GM19452 (cell line): ENCODE measurements around the gene ICAM1.
"Not testable (repeated sequence)": the region's sequence is repeated elsewhere in the genome, so short reads cannot be mapped to it uniquely, and the experiment has no call there.

Experiments used
- ATAC-seq: cut with Tn5 transposase; IDR thresholded peaks from one replicate; pipeline ENCODE4 v1.9.1; 2021; ENCODE audit not compliant: unreplicated experiment

The ICAM1 gene, protein sequence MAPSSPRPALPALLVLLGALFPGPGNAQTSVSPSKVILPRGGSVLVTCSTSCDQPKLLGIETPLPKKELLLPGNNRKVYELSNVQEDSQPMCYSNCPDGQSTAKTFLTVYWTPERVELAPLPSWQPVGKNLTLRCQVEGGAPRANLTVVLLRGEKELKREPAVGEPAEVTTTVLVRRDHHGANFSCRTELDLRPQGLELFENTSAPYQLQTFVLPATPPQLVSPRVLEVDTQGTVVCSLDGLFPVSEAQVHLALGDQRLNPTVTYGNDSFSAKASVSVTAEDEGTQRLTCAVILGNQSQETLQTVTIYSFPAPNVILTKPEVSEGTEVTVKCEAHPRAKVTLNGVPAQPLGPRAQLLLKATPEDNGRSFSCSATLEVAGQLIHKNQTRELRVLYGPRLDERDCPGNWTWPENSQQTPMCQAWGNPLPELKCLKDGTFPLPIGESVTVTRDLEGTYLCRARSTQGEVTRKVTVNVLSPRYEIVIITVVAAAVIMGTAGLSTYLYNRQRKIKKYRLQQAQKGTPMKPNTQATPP

DNA sequence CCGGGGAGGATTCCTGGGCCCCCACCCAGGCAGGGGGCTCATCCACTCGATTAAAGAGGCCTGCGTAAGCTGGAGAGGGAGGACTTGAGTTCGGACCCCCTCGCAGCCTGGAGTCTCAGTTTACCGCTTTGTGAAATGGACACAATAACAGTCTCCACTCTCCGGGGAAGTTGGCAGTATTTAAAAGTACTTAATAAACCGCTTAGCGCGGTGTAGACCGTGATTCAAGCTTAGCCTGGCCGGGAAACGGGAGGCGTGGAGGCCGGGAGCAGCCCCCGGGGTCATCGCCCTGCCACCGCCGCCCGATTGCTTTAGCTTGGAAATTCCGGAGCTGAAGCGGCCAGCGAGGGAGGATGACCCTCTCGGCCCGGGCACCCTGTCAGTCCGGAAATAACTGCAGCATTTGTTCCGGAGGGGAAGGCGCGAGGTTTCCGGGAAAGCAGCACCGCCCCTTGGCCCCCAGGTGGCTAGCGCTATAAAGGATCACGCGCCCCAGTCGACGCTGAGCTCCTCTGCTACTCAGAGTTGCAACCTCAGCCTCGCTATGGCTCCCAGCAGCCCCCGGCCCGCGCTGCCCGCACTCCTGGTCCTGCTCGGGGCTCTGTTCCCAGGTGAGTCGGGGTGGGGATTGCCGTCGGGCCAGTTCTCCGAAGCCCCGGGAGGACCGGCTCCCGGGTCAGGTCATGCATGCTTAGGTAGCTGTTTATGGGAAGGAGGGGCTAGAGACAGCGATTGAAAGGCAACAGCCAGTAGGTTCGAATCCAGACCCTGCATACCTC lies at the start of gene ICAM1:
Gene ICAM1, plus strand, starts transcription at position 505 of the 779 bp plus-strand sequence. Its CDS starts 40 bp downstream, at position 545.
- ATAC-seq, result peak; percentile 46

DNA sequence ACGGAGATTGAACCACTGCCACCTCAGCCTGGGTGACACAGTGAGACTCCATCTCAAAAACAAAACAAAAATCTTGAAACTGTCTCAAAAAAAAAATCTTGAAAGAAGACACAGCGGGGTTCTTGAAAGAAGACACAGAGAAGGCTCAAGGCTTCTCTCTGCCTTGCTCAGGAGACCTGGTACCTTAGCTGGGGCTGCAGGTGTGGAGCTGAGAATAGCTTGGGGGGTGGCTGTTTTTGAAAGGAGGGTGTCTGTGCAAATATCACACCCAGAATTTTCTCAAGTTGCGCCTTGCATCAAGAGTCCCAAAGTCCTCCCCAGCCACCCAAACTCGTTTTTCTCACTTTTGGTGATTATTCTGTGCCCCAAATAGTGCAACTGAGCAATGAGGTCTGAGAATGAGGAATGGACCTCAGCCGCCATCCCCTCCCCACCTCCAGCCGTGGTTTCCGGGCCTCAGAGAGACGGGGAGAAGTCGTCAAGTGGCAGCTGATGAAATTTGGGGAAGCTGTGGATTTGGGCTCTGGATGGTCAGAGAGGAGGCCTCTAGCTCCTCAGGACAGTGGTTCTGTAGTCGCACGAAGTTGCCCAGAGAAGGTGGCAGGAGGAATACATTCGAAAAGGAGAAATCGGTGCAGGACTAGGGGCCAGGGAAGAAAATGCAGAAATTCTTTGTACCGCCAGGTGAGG lies 48.6 kb upstream of the ICAM1 start:
- no peak for ATAC-seq

DNA sequence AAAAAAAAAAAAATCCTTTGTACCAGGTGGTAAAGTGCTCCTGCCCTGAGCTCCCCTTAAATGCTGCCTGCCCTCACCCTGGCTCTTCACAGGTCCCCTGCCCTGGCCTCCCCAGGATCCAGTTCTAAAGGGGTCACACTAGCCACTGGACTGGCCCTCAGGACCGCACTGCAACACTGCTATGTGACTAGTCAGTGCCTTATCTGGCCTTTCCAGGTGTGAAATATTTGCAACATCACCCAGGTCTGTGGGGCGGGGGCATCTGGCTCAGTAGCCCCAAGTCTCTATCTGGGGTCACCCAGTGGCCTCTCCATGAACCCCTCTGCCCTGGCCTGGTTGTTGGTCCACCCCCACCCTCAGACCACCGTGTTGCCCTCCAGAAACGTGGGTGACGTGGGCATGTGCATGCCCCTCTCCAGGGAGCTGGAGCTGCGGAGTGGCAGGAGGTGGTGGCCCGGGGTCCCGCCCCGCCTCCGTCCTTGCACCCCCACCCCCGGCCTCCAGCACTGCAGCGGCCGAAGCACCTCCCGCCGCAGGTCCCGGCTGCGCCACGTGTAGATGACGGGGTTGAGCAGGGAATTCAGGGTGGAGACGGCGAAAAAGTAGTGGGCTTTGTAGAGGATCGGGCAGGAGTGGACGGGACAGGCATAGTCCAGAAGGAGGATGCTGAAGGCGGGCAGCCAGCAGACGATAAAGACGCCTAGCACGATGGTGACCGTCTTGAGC lies 47.3 kb upstream of the ICAM1 start:
- no peak for ATAC-seq

DNA sequence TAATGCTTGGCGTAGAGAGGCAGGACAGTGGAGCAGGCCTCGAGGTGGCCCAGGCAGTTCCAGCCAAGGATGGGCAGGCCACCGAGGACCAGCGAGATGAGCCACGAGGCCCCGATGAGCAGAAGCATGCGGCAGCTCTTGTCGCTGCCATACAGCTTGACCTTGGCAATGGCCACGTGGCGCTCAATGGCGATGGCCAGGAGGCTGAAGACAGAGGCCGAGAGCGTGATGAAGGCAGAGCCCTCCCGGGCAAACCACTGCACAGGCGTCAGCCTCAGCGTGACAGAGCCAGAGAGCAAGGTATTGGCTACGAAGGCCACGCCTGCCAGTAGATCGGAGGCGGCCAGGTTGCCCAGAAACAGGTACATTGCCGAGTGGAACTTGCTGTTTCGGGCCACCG lies 46.6 kb upstream of the ICAM1 start:
- ATAC-seq, result no peak

DNA sequence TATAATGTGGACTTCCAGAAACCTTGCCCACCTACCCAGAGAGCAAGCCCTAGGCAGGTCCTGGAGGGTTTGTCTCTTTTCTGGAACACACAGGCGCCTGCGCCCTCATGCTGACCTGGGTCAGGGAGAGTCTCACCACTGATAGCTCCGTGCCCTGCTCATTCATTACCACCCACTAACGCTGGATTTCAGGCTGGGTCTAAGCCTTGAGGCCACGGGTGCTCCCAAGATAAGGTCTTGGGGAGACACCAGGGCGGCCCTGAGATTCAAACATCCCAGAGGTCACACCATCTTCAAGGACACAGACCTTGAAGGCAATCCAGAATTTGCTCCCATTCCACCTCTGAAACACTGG lies 44.9 kb upstream of the ICAM1 start:
- no peak for ATAC-seq

DNA sequence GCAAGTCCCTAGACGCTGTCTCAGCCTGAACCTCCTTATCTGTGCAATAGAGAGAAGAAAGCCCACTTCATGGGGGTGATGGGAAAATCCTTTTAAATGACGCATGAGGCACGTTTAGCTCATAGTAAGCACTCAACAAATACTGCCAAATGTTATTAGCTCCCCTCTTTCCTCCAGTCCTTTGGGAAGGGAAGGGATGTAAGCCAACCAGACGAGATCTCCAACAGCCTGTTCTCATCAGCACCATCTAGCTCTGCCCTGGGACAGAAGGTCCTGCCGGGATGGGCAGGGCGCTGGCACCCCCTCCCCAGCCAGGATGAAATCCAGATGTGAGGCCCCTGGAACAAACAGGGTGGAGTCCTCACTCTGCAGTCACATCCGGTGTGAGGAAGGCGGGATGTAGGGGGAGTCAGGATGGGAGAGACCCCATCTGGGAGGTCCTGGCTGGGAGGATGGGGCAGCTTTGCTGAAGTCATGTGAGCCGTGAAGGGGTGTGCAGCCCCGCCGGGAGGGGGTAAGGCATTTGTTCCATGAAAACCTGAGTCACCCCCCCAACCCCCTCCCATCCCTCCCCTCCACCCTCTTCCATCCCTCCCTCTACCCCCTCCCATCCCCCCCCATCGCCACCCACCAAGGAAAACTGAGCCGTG lies 44.4 kb upstream of the ICAM1 start:
- no peak for ATAC-seq

DNA sequence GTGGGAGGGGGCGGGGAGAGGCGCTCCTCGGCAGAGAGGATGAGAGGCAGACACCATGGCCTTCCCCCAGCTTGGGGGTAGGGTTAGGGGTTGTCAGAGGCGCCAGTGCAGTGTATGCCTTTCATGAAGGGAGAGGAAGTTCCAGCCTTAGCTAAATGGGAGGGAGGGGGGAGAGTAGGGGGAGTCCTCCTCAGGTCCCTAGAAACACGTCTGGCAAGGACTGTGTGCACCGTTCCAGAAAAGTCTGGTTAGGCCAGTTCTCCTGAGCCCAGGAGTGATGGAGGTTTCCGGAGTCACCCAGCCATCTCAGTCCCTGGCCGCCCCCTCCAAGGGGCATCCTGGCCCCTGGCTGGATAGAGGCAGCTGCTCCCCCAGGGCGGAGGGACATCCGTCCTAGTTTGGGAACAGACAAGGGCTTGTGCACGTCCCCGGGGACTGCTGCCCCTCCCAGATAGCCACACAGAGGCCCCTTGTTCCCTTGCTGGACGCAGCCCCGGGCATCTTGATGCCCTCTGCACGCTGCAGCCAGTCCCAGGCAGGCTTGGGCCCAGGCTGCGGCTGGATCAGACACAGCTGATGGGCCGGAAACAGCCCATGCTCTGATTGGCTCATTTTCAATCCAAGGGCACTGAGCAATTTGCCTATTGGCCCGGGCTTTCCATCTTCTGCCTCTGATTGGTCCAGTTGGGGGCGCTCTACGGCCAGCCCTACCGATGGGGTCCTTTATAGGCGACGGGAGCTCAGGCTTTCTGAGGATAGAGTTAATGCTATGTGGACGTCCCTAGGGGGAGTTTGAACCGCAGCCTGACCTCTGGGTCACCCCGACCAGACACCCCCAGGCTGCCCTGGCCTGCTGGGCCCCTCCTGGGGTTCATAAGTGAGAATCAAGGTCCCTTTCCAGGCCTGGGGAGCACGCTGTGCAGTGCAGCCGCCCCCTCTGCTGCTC lies 43.6 kb upstream of the ICAM1 start:
- no peak for ATAC-seq

DNA sequence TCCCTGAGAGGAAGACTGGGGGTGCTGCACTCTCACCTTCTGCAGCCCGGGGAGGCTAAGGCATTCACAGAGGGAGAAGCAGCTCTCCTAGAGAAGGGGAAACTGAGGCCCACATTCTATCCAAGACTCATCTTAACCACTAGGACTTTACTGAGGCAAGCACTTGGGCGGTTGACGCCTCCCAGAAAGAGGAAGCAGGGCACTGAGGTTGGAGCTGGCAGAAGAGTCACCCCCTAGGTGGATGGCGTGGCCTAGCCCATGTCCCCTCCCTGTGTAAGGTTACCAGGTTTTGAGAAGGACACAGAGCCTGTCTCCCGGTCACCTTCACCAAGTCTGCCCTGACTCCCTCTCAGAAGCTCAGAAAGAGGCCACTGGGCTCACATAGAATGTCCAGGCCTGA lies 42.5 kb upstream of the ICAM1 start:
- ATAC-seq, result no peak

DNA sequence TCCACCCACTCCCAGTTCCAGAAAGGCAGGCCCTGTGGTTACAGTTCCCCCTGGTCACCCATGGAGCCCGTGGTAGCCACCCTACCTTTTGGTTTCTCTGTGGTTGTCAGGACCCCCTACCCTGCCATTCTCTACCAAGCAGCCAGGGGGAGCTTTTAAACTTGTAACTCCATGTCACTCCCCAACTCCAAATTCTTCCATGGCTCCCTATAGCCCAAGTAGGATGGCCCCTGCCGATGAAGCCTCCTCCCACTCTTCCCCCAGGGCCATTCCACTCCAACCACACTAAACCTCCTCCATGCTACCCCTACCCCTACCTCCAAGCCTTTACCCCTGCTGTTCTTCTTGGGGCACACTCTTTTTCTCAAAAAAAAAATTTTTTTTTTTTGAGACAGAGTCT lies 42.0 kb upstream of the ICAM1 start:
- ATAC-seq, result no peak

DNA sequence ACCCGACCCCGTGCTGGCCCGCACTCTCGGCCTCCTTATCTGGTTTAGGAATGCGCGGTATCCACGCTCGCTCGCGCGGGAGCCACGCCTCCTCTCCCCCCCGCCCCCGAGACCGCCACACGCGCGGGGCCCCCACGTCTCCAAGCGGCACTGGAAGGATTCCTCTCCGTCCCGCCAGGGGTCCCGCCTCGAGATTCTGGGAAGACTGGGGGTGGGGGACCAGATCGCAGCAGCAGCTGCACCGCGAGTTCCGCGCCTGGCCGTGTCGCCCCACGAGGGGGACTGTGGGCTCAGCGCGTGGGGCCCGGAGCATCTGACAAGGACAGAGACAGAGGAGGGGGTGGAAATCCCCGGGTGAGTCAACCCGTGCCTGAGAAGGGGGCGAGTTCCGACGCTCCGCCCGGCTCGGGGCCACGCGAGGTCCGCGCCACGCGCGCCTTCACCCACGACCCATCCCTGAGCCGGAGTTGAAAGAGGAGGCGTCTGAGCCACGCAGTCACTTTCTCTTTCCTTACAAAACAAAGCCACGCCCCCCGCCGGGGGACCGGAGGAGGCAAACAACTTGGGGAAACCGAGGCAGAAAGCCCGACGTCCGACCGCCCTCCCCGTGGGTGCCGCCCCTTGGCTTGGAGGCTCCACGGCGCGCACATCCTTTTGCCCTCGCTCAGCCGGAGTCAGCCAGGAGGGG lies 40.6 kb upstream of the ICAM1 start:
- ATAC-seq, result no peak

DNA sequence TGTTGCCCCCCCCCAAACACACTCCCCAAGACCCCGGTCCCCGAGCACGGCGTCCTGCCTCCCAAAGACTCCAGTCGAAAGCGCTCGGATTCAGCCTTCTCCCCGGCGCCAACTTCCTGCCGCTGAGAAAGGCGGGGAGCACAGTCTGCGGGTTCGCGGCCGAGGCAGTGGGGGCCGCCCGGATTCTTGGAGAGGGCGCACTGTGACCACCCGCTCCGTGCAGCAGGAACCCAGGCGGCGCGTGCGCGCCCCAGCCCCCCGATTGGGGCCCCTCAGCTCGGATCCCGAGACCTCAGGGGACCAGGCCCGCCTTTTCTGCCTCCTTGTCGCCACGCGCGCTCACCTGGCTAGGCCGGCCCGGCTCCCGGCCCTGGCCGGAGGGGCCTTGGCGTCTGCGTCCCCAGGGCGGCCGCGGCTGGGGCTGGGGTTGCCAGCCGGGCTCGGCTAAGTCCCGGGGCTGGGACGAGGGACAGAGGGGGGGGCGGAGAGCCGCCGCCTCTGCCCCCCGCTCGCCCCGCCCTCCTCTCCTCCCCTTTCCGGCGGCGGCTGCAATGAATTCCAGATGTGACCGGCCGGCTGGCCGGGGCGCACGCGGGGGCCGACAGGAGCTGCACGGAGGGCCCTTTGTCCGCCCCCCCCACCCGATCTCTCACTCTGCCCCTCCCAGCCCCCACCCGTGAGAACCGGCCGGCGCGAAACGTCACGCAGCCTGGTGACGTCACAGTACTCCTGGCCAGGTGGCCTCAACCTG lies 39.9 kb upstream of the ICAM1 start, which contains the start of gene S1PR2:
Gene S1PR2, minus strand, starts transcription at position 471 of the 751 bp plus-strand sequence. CDS start 6,426 bp downstream, outside the sequence.
- ATAC-seq, result peak; percentile 48

DNA sequence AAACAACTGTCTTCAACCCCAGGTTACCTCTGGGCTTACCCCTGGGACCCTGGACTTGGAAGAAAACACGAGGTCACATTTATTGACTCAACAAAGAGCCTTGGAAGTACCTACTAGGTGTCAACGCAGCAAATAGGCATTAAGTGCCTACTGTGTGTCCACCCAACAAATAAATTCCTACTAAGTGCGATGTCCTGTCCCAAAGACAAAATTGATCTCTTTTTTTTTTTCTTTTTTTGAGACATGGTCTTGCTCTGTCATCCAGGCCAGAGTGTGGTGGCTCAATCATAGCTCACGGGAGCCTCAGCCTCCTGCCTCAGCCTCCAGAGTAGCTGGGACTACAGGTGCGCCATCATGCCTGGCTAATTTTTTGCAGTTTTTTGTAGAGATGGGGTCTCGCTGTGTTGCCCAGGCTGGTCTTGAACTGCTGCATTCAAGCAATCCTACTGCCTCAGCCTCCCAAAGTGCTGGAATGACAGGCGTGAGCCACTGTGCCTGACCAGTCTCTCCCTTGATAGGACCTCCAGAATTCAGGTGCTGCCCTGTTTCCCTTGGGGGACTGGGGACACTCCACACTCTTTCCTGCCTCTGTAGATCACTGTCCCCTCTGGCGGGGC lies 39.2 kb upstream of the ICAM1 start:
- no peak for ATAC-seq

DNA sequence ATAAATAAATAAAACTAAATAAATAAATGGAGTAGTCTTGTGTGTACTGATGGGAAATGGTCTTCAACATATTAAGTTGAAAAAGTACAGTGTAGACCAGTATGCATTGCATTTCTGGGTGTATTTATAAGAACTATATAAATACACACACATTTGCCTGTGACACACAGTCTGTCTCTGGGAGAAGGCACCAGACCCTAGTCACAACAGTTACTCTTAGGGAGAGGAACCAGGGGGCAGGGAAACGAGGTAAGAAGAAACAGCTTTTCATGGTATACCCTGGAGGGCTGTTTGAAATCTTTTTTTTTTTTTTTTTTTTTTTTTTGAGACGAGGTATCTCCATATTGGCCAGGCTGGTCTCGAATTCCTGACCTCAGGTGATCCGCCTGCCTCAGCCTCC lies 37.0 kb upstream of the ICAM1 start:
- no peak for ATAC-seq

DNA sequence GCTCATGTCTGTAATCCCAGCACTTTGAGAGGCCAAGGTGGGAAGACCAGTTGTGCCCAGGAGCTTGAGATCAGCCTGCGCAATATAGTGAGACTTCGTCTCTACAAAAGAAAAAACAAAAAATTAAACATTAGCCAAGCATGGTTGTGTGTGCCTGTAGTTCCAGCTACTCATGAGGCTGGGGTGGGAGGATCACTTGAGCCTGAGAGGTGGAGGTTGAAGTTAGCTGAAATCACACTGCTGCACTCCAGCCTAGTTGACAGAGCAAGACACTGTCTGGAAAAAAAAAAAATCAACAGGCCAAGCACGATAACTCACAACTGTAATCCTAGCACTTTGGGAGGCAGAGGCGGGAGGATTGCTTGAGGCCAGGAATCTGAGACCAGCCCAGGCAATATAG lies 35.9 kb upstream of the ICAM1 start:
- no peak for ATAC-seq

DNA sequence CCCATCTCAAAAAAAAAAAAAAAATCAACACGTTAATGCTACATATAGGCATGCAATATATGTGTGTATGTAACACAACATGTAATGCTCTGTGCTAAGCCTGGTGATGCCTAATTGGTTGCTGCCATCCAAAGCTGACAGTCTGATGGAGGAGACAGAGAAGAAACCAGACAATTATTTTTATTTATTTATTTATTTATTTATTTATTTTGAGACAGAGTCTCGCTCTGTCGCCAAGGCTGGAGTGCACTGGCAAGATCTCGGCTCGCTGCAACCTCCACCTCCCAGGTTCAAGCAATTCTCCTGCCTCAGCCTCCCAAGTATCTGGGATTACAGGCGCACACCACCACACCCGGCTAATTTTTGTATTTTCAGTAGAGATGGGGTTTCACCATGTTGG lies 35.5 kb upstream of the ICAM1 start:
- ATAC-seq, result not testable (repeated sequence)

DNA sequence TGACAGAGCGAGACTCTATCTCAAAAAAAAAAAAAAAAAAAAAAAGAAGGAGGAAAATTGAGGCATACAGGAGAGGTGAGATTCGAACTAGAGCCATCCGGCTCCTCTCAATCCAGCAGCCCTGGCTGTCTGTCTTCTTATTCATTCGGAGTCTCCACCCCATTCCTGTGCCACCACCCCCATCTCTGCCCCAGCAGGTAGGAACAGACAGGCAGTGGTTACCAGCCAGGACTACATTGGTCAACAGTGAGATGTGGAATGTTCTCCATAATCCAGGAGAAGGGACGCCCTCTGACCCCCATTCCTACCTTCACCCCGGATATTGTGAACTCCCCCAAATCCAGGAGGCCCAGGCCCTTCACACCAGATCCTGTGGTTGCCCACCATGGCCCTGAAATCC lies 33.2 kb upstream of the ICAM1 start:
- no peak for ATAC-seq

DNA sequence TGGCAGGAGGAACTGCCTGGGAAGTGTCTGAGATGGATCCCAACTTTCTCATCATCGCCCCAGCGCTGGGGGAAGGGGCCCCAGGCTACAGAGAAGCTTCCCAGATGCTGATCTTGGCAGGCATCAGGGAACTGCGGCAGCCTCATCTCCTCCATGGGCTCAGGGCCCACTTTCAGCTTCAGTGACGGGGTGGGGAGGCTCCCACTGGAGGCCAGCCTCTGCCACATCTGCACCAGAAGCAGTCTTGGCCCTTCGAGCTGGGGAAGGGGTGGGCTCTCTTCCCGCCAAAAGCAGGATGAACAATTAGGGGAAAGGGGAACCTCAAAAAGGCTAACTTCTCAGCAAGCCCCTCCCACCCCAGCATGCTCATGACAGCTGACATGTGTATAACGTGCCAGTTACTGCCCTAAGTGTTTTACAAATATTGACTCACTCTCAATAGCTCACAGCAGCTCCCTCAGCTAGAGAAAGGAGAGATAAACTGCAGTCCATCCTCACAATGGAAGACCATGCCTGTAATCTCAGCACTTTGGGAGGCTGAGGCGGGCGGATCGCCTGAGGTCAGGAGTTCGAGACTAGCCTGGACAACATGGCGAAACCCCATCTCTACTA lies 32.6 kb upstream of the ICAM1 start:
- no peak for ATAC-seq
